HG03342 (cell line): ENCODE results near the gene OR2AG1.
A peak's percentile ranks its signal among the peaks of the same experiment; 100 is the strongest.
"Not testable (repeated sequence)": the region's sequence is repeated elsewhere in the genome, so short reads cannot be mapped to it uniquely, and the experiment has no call there.

ENCODE experiments used
- ATAC-seq: cut with Tn5 transposase; IDR thresholded peaks from one replicate; pipeline ENCODE4 v1.9.1; 2021; ENCODE audit warnings: mild to moderate bottlenecking, moderate library complexity; ENCODE audit not compliant: unreplicated experiment

OR2AG1 gene

DNA sequence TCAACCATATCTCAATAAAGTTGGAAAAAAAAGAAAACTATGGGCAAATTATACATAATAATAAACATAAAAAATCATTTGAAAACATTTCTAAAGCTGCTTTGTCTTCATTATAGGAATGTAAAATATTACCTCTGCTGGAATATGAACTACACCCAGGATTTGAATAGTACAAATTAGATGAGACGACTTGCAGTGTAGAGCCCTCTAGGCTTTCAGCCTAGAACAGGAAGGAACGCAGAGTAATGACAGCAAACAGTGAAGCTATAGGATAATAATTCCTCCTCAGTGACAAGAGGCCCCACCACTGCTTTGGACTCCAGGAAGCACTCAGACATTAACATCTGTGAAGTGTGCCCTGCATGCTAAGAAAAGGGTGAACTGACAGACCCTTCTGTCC lies 7.7 kb downstream of the OR2AG1 start:
- ATAC-seq = no peak

DNA sequence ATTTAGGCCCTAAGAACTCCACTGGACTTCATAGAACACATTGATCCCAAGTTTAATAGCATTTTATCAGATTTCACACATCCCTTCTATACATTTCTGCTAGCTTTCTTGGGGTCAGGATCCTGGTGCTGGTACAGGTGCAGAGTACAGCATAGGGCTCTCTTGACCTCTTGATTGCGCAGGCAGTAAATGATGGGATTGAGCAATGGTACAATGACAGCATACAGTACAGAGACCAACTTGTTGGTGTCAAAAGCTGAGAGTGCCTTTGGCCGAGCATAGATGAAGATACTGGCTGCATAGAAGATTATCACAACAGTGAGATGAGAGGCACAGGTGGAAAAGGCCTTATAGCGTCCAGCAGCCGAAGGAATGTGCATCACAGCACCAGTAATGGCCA lies 11.8 kb downstream of the OR2AG1 start:
- ATAC-seq = no peak

DNA sequence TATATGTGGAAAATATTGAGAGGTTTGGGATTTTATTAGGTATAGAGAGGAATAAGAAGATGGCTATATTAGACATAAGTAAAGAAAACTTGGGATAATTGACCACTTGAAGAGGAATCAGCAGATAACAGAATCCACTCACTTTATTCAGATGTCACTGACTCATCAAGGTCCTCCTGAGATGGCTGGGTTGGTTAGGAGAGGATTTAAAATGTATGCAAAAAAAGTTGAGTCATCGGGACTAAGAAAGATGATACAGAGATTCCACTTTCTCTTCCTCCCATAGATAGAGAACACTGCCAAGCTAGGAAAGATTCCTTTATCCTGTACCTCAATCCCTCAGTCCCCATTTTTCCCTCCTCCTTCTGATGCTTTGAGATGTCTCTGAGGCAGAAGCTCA lies 16.6 kb downstream of the OR2AG1 start, which contains the start of gene OR6A2:
TSS of gene OR6A2 (minus strand) at position 288 of the 400 bp plus-strand sequence. CDS start 3,981 bp downstream, outside the sequence.
- no peak for ATAC-seq

DNA sequence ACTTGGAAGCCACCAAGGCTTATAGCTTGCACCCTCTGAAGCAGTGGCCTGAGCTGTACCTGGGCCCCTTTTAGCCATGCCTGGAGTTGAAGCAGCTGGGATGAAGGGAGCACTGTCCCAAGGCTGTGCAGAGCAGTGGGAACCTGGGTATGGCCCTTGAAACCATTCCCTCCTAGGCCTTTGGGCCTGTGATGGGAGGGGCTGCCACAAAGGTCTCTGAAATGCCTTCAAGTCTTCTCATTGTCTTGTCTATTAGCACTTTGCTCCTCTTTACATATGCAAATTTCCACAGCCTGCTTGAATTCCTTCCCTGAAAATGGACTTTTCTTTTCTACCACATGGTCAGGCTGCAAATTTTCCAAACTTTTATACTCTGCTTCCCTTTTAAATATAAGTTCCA lies 18.3 kb downstream of the OR2AG1 start:
- not testable (repeated sequence) for ATAC-seq

DNA sequence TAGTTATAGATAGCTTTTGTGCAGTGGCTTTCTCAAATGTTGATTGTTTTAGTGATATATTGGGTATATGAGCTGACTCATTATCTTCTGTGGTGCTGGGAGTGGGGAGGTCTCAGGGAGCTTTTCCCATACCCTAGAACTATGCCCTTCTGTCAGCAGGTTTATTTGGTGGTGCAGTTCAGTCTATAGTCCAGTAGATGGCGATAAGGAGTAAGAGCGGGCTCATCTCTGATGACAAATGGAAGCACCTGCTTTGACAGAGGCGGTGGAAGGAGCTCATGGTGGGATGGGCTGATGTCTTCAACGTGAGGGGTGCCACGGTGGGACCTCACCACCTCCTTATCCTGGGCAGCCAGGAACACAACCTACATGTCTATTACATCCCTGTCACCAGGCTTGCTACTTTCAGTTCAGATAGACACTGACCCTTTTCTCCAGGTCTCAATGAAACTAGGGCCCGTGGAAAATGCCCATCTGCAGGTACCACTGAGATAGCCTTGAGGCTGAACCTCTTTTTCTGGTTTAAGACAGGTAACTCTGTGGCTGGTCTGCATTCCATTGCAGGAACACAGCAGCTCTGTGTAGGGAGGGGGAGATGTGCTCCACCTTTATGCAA lies 29.7 kb downstream of the OR2AG1 start:
- peak; percentile 84 for ATAC-seq

DNA sequence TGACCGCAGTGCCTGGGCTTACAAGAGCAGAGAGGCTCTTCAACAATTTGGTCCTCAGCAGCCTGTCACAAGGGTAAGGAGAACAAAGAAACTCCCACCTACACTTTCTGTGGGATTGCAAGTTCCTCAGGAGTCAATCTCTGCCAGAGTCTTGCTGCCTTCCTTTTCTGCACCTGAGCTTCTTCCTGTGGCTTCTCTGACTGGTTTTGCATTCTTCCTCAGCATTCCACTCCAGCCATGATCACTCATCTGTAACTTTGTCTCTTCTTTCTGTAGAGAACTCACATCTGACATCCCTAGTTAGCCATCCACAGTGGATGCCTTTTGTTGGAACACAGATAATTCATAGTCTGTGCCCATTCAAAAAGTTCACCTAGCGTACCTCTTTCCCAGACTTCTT lies 30.8 kb downstream of the OR2AG1 start:
- ATAC-seq = no peak

DNA sequence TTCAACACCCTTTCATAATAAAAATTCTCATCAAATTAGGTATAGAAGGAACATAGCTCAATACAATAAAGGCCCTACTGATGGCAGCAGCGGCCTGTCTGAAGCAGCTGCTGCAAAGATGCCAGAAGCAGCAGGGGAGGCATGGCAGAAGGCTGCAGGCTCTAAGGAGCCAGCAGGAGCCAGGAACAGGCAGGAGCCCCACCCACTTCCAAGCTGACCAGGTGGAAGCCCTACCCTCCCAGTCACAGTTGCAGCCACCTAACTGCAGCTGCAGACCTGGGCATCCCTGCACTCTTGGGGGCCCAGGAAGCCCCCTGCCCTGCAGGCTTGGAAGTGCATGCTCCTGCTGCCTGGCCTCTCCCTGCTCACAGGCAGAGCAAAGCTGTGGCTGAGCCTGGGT lies 34.9 kb downstream of the OR2AG1 start:
- ATAC-seq = no peak

DNA sequence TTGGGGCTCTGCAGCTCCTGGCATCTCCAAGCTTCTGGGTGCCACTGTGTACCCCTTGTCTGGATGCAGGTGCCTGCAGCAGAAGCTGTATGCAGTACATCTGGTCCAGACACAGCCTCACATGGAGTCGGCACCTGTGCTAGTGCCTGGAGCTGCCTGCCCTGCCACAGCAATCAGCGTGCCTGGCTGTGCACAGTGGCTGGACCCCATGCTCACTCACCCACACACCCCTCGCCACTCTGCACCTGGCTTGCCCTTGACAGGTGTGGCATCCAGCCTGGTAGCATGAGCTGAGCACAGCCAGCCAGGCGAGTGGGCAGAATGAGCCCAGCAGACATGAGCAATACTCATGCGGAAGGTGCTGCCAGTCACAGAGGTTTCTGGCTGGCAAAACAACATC lies 36.1 kb downstream of the OR2AG1 start:
- ATAC-seq = no peak

DNA sequence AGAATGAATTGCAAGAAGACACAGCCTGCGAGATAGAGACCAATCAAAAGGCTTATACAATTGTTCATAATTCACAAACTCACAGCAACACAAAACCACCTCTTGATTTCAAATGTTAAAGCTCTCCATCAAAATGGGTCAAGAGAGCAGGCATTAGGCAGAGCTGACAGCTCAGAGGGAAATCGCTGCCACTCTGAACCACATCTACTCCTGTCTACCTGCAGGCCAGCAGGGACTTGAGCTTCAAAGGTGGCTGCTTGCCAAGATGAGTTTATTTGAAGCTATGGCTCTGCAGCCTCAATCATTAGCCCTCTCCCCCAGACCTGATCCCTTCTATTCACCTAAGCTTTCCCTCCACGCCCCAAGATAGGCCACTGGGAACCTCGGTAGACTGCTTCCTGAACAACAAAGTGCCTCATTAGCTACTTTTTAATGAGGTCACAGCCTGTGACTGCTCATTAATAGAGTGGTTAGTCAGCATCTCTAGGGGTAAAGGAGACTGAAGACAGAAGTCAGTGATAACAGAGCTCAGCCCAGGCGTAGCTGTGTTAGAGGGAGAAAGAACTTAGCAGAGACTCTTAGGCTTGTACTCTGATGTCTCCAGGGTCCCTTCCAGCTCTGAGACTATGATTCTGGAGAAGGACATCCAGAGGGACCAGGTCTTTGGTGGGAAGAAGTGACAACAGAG lies 41.5 kb downstream of the OR2AG1 start:
- no peak for ATAC-seq

DNA sequence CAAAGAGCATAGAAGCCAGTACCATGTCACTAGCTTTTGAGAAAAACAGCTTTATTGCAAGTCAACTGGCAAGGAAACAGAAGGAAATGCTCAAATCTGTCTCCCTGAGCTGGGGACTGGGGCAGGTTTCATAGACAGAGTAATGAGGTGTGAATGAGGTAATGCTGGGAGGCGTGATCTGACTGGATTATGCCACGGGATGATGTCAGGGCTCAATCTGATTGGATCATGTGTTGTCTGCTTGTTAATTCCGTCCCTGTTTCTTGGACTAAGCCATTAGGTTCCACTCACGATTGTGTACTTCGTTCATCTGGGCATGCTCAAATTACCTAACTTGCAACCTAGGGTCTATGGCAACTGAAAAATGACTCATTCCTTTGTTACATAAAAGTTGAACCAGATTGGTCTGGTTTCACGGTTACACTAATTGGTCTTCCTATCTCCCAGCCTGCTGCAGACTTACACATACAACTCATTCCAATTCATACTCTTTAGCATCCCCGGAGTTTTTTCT lies 42.5 kb downstream of the OR2AG1 start:
- ATAC-seq = no peak

DNA sequence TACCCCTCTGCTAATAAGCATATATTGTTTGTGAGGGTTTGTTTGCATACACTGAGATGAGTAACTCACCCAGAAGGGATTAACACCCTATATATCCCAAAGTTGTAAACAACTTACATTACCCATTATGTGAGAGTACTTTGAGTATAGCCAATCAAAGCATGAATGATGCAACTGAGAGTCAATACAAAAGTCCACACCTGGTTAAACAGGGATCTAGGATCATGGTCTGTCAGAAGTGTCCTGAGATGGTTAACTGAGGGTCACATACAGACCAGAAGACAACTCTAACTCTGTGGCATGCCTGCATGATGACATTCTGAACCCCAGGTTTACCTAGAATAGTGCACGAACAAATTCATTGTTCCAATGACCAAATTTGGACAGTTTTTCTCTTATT lies 45.3 kb downstream of the OR2AG1 start:
- ATAC-seq = no peak

DNA sequence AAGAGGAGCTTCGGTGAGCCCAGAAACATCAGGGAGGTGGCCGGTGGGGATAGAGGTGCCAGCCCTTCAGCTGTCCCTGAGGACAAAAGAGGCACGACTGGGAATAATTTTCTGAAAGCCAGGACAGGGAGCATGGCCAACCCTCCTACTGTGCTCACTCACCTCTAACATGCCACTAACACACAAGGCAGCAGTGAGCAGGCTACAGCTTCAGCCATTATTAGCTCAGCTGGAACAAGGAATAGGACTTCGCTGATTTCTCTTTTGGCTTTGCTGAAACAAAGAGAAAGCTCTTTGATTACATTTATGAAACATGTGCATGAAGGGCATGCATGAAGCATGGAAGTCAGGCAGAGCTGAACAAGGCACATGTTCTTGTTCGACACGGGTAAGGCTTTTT lies 50.5 kb downstream of the OR2AG1 start:
- no peak for ATAC-seq

DNA sequence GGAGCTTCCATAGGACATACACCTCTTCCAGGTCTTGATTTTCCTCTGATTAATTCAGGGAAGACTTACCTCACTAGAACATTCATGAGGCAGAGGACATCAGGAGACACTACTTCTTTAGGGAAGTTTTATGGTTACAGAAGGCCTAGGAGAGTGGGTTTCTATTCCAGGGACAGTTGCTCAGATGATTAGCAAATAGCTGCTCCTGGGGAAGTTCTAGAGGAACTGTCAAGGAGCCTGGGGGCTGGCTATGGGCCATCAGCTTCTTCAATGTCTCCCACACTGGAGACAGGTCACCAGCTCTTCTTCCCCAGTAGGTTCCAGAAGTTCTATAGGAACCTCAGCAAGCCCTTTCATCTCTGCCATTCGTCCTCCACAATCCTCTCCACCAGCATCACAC lies 51.2 kb downstream of the OR2AG1 start:
- no peak for ATAC-seq
